Measurements from ENCODE around the gene IGF2BP2.
"Not testable (repeated sequence)": the region's sequence is repeated elsewhere in the genome, so short reads cannot be mapped to it uniquely, and the experiment has no call there.

IGF2BP2 gene

DNA sequence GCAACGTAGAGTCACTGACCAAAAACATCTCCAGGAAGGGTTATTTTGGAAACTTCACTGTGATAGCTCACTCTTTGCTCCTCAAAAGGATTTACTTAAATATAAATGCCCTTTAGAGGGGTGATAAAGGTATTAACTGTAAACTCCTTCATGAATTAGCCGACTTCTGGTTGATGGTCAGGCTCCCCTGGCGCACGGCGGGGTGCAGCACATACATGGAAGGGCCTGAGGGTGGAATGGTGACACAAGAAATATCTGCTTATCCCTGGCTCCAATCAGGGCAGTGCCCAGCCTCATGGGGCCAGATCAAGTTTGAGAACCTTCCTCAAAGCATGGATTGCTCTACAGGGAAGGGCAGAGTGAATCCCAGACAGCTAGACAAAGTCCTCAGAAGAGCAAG is 116.5 kb downstream of the IGF2BP2 start:
- TF ChIP-seq, protein P1, sequence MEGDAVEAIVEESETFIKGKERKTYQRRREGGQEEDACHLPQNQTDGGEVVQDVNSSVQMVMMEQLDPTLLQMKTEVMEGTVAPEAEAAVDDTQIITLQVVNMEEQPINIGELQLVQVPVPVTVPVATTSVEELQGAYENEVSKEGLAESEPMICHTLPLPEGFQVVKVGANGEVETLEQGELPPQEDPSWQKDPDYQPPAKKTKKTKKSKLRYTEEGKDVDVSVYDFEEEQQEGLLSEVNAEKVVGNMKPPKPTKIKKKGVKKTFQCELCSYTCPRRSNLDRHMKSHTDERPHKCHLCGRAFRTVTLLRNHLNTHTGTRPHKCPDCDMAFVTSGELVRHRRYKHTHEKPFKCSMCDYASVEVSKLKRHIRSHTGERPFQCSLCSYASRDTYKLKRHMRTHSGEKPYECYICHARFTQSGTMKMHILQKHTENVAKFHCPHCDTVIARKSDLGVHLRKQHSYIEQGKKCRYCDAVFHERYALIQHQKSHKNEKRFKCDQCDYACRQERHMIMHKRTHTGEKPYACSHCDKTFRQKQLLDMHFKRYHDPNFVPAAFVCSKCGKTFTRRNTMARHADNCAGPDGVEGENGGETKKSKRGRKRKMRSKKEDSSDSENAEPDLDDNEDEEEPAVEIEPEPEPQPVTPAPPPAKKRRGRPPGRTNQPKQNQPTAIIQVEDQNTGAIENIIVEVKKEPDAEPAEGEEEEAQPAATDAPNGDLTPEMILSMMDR (IDR thresholded peaks at IDR 0.05; ENCODE audit: extremely low read depth, missing control alignments): no peak
- DNase-seq (ENCODE audit: low spot score): no peak

DNA sequence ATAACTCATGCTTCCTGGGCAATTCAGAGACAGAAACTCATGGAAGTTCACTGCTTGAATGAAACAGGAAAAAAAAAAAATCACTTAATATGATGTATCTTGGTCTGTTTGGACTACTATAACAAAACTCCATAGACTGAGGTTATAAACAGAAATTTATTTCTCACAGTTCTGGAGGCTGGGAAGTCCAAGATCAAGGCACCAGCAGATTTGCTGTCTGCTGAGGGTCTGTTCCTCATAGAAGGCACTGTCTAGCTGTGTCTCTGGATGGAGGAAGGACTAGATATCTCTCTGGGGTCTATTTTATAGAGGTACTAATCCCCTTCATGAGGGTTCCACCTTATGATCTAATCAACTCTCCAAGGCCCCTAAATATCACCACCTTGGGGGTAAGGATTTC is 119.3 kb downstream of the IGF2BP2 start:
- DNase-seq (ENCODE audit: low spot score): no peak
- TF ChIP-seq, protein P1 (IDR thresholded peaks at IDR 0.05; ENCODE audit: extremely low read depth, missing control alignments): no peak

DNA sequence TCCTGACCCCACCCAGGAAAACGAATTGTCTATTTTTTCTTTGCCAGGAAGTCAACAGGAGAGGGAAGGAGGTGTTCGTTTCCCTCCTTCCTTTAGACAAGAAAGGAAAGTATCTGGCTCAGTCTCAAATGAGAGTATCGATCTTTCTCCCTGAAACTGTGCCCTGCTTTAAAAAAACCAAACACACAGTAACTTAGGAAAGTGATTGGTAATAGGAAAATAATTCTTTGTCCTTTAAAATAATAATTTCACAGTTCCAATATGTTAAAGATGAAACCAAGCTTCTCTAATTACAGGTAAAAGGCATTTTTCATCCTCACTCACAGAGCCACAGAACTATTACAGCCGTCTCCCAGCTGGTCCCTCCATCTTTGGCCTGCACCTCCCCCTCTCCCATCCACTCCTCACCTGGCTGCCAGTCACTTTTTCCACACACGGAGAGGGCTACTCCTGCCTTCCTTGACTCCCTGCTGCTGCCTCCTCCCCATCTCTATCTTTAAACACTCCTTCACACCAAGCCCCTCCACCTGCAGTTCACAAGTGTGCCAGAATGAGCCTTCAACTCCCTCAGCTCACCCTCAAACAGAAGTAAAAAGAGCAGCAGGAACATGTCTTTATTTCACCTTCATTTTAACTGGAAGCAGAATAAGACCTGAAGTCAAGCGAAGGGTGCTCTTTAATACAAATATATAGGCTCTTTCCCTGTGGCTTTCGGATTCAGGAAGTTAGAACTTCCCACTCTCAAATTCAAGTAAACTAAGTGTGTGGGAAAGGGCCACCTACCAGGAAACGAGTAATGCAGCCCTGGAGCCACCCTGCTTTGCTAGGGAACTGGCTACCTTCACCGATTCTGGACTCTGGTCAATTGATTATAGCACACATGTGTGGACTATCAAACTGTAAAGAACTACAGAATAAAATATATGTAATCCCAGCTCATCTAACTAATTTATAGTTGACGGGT is 122.3 kb downstream of the IGF2BP2 start:
- TF ChIP-seq, protein P1 (IDR thresholded peaks at IDR 0.05; ENCODE audit: extremely low read depth, missing control alignments): no peak
- no peak for DNase-seq (ENCODE audit: low spot score)

DNA sequence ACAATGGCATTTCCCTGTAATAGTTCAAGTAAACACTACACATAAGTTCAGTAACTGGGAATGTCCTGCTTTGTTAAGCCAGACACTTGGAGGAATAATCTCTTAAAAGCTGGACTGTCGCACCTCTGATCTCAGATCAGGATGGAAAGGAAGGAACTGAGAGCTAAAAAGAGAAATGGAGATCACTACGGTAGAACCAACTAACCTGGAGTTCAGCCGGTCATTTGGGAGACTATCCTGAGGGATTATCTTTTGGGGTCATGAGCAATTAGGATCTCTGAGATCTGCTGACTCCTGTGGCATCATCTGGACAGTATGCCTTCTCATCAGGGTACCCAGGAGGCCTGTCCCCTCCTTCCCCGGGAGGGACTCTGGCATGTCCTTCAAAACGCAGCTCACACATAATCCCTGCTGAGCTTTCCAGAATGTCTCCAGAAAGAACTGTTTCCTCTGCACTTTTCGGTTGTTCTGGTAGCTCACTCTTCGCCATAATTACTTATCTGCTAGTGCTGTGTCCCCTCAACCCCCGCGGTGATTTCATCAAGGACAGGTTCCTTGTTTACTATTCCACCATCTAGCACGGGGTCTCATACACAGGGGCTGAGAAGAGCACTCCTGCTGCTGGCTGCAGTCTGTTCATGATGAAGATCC is 123.1 kb downstream of the IGF2BP2 start:
- TF ChIP-seq, protein P1 (IDR thresholded peaks at IDR 0.05; ENCODE audit: extremely low read depth, missing control alignments): no peak
- DNase-seq (ENCODE audit: low spot score): no peak

DNA sequence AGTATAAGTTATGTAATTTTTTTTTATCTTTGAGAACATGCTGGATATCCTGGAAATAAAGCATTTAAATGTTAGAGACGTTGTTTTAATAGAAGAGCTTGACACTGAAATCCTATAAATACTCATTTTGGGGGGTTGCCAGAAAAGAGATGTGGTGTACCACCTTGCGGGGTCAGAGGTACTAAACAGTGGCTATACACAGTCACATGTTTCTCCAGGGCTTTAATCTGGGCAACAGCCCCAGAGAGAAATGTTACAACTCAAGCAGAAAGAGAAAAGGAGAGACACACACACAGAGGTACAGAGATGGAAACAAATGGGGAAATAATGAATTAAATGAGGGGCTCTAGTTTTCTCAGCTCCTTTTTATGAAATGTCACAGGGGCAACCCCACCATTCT is 124.9 kb downstream of the IGF2BP2 start:
- no peak for DNase-seq (ENCODE audit: low spot score)
- TF ChIP-seq, protein P1 (IDR thresholded peaks at IDR 0.05; ENCODE audit: extremely low read depth, missing control alignments): no peak

DNA sequence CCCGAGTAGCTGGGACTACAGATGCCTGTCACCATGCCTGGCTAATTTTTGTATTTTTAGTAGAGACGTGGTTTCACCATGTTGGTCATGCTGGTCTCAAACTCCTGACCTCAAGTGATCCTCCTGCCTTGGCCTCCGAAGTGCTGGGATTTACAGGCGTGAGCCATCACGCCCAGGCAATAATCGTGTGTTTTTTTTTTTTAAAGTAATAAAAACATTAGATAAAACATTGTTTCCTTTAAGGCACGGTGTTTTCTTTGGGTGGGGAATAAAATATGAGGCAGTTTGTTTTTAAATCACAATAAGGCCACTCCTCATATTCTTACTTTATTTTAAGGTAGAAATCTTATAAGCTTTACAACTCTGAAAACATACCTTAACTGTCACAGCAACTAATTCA is 127.6 kb downstream of the IGF2BP2 start:
- DNase-seq (ENCODE audit: low spot score): not testable (repeated sequence)

DNA sequence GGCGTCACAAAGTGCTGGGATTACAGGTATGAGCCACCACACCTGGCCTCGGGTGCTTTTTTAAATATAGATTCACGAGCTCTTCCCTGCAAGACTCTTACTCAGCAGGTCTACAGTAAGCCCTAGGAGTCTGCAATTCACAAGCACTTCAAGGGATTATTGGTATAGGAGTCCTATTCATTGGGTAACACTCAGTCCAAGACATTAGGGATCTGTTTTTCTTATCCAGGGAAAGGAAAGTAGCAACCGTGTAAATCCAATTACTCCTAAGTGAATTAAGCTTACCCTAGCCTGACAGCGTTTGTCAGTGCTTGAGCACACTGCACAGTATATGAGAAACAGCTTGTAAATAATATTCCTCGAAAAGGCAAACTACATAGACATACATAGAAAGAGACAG is 128.8 kb downstream of the IGF2BP2 start:
- TF ChIP-seq, protein P1 (IDR thresholded peaks at IDR 0.05; ENCODE audit: extremely low read depth, missing control alignments): no peak
- no peak for DNase-seq (ENCODE audit: low spot score)

Data from GM20000 (cell line).